GM12878 (cell line): Measurements from ENCODE around the gene LIPM. TPM values are rescaled to one million over a fixed set of nuclear protein-coding genes. Genes with fewer than 3 reads are reported as not detected.

ENCODE experiments used
- ATF3 ChIP-seq: IDR thresholded peaks from 2 replicates; pipeline ENCODE4 v1.6.1; 2011; ENCODE audit warnings: low read depth, mild to moderate bottlenecking, low read length, moderate library complexity, borderline replicate concordance; ENCODE audit errors: extremely low read depth
- BHLHE40 ChIP-seq, 2 experiments: fragments of 450-650 bp in 1 of 2; IDR thresholded peaks; 2 replicates each; pipeline ENCODE4 v1.6.1; 2011 to 2017; ENCODE audit warnings: low read depth in 2 of 2, borderline replicate concordance in 1 of 2, improper control_type of control experiment in 1 of 2, low read length in 1 of 2, mild to moderate bottlenecking in 1 of 2
- BMI1 ChIP-seq: fragments of 450-650 bp; IDR thresholded peaks from 2 replicates; pipeline ENCODE4 v1.6.1; 2016; ENCODE audit warnings: mild to moderate bottlenecking, moderate library complexity, borderline replicate concordance
- BRCA1 ChIP-seq: IDR thresholded peaks from 2 replicates; pipeline ENCODE4 v1.6.1; 2011; ENCODE audit warnings: low read depth, low read length, improper control_type of control experiment
- CEBPZ ChIP-seq: fragments of 150-350 bp; IDR thresholded peaks from 2 replicates; pipeline ENCODE4 v1.6.1; 2016; ENCODE audit warnings: low read depth, low read length
- EED ChIP-seq: sonication (generic); IDR thresholded peaks from 2 replicates; pipeline ENCODE4 v1.6.1; 2016; ENCODE audit warnings: antibody characterized with exemption, low read depth
- GABPA ChIP-seq: IDR thresholded peaks from 2 replicates; pipeline ENCODE4 v1.6.1; 2014; ENCODE audit warnings: antibody characterized with exemption, low read depth, mild to moderate bottlenecking, inconsistent platforms
- IRF3 ChIP-seq: fragments of 450-650 bp; IDR thresholded peaks from 2 replicates; pipeline ENCODE4 v1.6.1; 2014; ENCODE audit warnings: mild to moderate bottlenecking
- JUND ChIP-seq: IDR thresholded peaks from 2 replicates; pipeline ENCODE4 v1.6.1; 2012; ENCODE audit warnings: low read depth, mild to moderate bottlenecking, low read length, improper control_type of control experiment, moderate library complexity
- LARP7 ChIP-seq: fragments of 450-650 bp; IDR thresholded peaks from 2 replicates; pipeline ENCODE4 v1.6.1; 2017; ENCODE audit warnings: mild to moderate bottlenecking
- NR2C1 ChIP-seq: fragments of 450-650 bp; IDR thresholded peaks from 2 replicates; pipeline ENCODE4 v1.6.1; 2017; ENCODE audit warnings: antibody characterized with exemption, mild to moderate bottlenecking, moderate library complexity
- REST ChIP-seq: IDR thresholded peaks from 2 replicates; pipeline ENCODE4 v1.6.1; 2012; ENCODE audit warnings: mild to moderate bottlenecking, low read depth, low read length
- SMAD5 ChIP-seq: IDR thresholded peaks from 2 replicates; pipeline ENCODE4 v1.6.1; 2016; ENCODE audit warnings: antibody characterized with exemption, low read depth
- SMC3 ChIP-seq: IDR thresholded peaks from 2 replicates; pipeline ENCODE4 v1.6.1; 2011; ENCODE audit warnings: low read length, improper control_type of control experiment, borderline replicate concordance
- USF2 ChIP-seq: IDR thresholded peaks from 2 replicates; pipeline ENCODE4 v1.6.1; 2011; ENCODE audit warnings: low read depth, low read length, improper control_type of control experiment, borderline replicate concordance
- ZBTB11 ChIP-seq: fragments of 450-650 bp; formaldehyde crosslinking; IDR thresholded peaks from 2 replicates; pipeline ENCODE4 v1.5.0; 2022; ENCODE audit warnings: mild to moderate bottlenecking, missing genetic modification characterization
- polyA plus RNA-seq, 11 experiments: library from polyadenylated mRNA; depleted of rRNA in 4 of 11; unstranded in 6 of 11; stranded (reverse) in 5 of 11; fragments of >200 nt; fragmentation: Nextera tagmentation in 4 of 11; fragmentation: Illumina TruSeq in 1 of 11; extraction: Ambion mirVana in 4 of 11; extraction: Trizol in 1 of 11; gene quantifications; 1 replicate in 1 of 11; 2 replicates in 10 of 11; pipeline versions ENCODE4 v1.2.1 to v1.2.3, GENCODE V29; 2011 to 2016; ENCODE audit warnings: inconsistent platforms in 2 of 11, missing spikeins in 2 of 11, low read depth in 1 of 11
- total RNA-seq, 4 experiments: library from RNA; depleted of rRNA in 3 of 4; stranded (reverse); fragments of >200 nt in 3 of 4; fragmentation: Illumina TruSeq in 1 of 4; extraction: Trizol in 1 of 4; gene quantifications; 2 replicates each; pipeline versions ENCODE4 v1.2.1 to v1.2.3, GENCODE V29; 2013 to 2021

LIPM gene
- total and polyA plus RNA-seq, 10 of the 15 experiments (the other 5 are each of a cell fraction or from before 2014, with no cell fraction given) = not detected

- TF ChIP-seq CEBPZ (no peak), JUND (no peak), SMC3 (no peak), ZBTB11 (CRISPR knock-in tag) (no peak), BRCA1 (no peak), EED (peak; percentile 83; the same call in 1 of the 2 replicates), IRF3 (no peak), USF2 (no peak), LARP7 (no peak), SMAD5 (no peak), GABPA (no peak), BHLHE40 (IDR thresholded peaks at IDR 0.05; ENCODE audit: borderline replicate concordance in 1 of 2, low read depth in 2 of 2, low read length in 1 of 2) (no peak), REST (no peak), NR2C1 (no peak), ATF3 (no peak), BMI1 (no peak)
Measured at GRCh38 chr10:88848499-88848898, 46.0 kb downstream of the LIPM start (continued).
